H1 (cell line): ENCODE measurements around the gene TRABD. TPM values are rescaled to one million over a fixed set of nuclear protein-coding genes. Genes with fewer than 3 reads are reported as not detected.
A peak's percentile ranks its signal among the peaks of the same experiment; 100 is the strongest.

Source experiments
- CTCF ChIA-PET: fragments of 300-600 bp; sonication (Branson Sonifier 250); formaldehyde crosslinking; loops from one replicate; lab custom pipeline; 2021; ENCODE audit not compliant: partially characterized antibody; lab: Charles Lee
- POLR2A ChIA-PET: fragments of 300-600 bp; sonication (Branson Sonifier 250); formaldehyde crosslinking; loops from one replicate; lab custom pipeline; 2021; ENCODE audit warnings: inconsistent platforms; ENCODE audit not compliant: partially characterized antibody; lab: Charles Lee
- DNase-seq, 2 experiments: peaks; one replicate each; pipeline versions ENCODE4 v3.0.0 to v3.0.0-alpha.2; 2010 to 2022; ENCODE audit warnings: low spot score in 2 of 2, low read depth in 1 of 2, mixed read lengths in 1 of 2
- FAIRE-seq: peaks from 2 replicates; lab custom pipeline; 2011; peaks lifted over from hg19 to GRCh38; lab: Jason Lieb, UNC
- H2AFZ ChIP-seq: 2 replicates; pipeline ENCODE4 v1.8.1; 2012; ENCODE audit warnings: low read length, inconsistent platforms
- H2AK5ac ChIP-seq: 2 replicates; pipeline ENCODE4 v1.6.1; 2013; ENCODE audit warnings: low read depth, low read length
- H2BK120ac ChIP-seq: replicated peaks from 2 replicates; pipeline ENCODE3; 2013; ENCODE audit warnings: low read depth, low read length, inconsistent platforms
- H2BK12ac ChIP-seq: 2 replicates; pipeline ENCODE4 v1.6.1; 2013; ENCODE audit warnings: low read depth, low read length
- H2BK15ac ChIP-seq: 2 replicates; pipeline ENCODE4 v1.6.1; 2013; ENCODE audit warnings: low read length
- H2BK20ac ChIP-seq: 2 replicates; pipeline ENCODE4 v1.6.1; 2013; ENCODE audit warnings: low read length
- H2BK5ac ChIP-seq: 2 replicates; pipeline ENCODE4 v1.6.1; 2013; ENCODE audit warnings: low read depth, low read length
- H3K14ac ChIP-seq: 2 replicates; pipeline ENCODE4 v1.6.1; 2013; ENCODE audit warnings: inconsistent platforms; ENCODE audit not compliant: insufficient read length
- H3K18ac ChIP-seq: 2 replicates; pipeline ENCODE4 v1.6.1; 2013; ENCODE audit warnings: low read length; ENCODE audit errors: extremely low read depth
- H3K23ac ChIP-seq: 2 replicates; pipeline ENCODE4 v1.6.1; 2013; ENCODE audit warnings: inconsistent platforms; ENCODE audit not compliant: insufficient read length
- H3K23me2 ChIP-seq: 2 replicates; pipeline ENCODE4 v1.6.1; 2013; ENCODE audit warnings: low read depth, low read length
- H3K27ac ChIP-seq: 2 replicates; pipeline ENCODE4 v1.6.1; 2011; ENCODE audit warnings: low read depth, low read length, inconsistent platforms
- H3K27me3 ChIP-seq, 4 experiments: replicated peaks in 1 of 4; 1 replicate in 1 of 4; 2 replicates in 3 of 4; pipeline versions ENCODE4 v1.6.1 to v1.8.1; 2011 to 2013; ENCODE audit warnings: low read length in 3 of 4, mild to moderate bottlenecking in 3 of 4, inconsistent platforms in 2 of 4, mixed read lengths in 2 of 4, moderate library complexity in 1 of 4; ENCODE audit not compliant: control insufficient read depth in 3 of 4, insufficient read depth in 3 of 4; ENCODE audit errors: extremely low read depth in 1 of 4
- H3K36me3 ChIP-seq, 4 experiments: 2 replicates each; pipeline versions ENCODE4 v1.6.1 to v1.8.1; 2011 to 2013; ENCODE audit warnings: mild to moderate bottlenecking in 4 of 4, low read length in 3 of 4, moderate library complexity in 2 of 4, control low read depth in 1 of 4, inconsistent platforms in 1 of 4; ENCODE audit not compliant: insufficient read depth in 4 of 4, control insufficient read depth in 2 of 4
- H3K4ac ChIP-seq: replicated peaks from 2 replicates; pipeline ENCODE3; 2013; ENCODE audit warnings: low read length, low read depth, mixed read lengths, inconsistent platforms; ENCODE audit not compliant: insufficient read length
- H3K4me1 ChIP-seq, 4 experiments: replicated peaks in 1 of 4; 1 replicate in 1 of 4; 2 replicates in 3 of 4; pipeline versions ENCODE4 v1.6.1 to v1.8.1; 2011 to 2013; ENCODE audit warnings: low read length in 3 of 4, inconsistent platforms in 2 of 4, mixed read lengths in 1 of 4; ENCODE audit not compliant: insufficient read depth in 4 of 4, control insufficient read depth in 3 of 4
- H3K4me2 ChIP-seq, 2 experiments: 2 replicates each; pipeline versions ENCODE4 v1.6.1 to v1.8.1; 2011 to 2013; ENCODE audit warnings: low read depth in 2 of 2, low read length in 2 of 2, control low read depth in 1 of 2, inconsistent platforms in 1 of 2, mild to moderate bottlenecking in 1 of 2; ENCODE audit not compliant: insufficient read depth in 1 of 2
- H3K4me3 ChIP-seq, 4 experiments: fragments of 200-600, 300-600 bp in 1 of 4; sonication (generic), shearing (Covaris generic), sonication (Bioruptor Twin) in 1 of 4; 2 replicates each; pipeline versions ENCODE4 v1.5.1 to v1.8.1; 2011 to 2016; ENCODE audit warnings: low read length in 4 of 4, low read depth in 3 of 4, control low read depth in 2 of 4, inconsistent platforms in 2 of 4, mild to moderate bottlenecking in 2 of 4, mixed read lengths in 1 of 4, moderate library complexity in 1 of 4; ENCODE audit not compliant: insufficient read depth in 2 of 4; ENCODE audit errors: extremely low read depth in 1 of 4
- H3K56ac ChIP-seq: replicated peaks from 2 replicates; pipeline ENCODE3; 2013; ENCODE audit warnings: low read depth, mild to moderate bottlenecking, mixed read lengths, low read length, inconsistent platforms; ENCODE audit not compliant: insufficient read length
- H3K79me1 ChIP-seq: 2 replicates; pipeline ENCODE4 v1.6.1; 2013; ENCODE audit warnings: low read depth, low read length, control low read depth
- H3K79me2 ChIP-seq, 2 experiments: 2 replicates each; pipeline versions ENCODE4 v1.6.1 to v1.8.1; 2012 to 2013; ENCODE audit warnings: low read length in 2 of 2, mild to moderate bottlenecking in 2 of 2, inconsistent platforms in 1 of 2; ENCODE audit not compliant: insufficient read depth in 2 of 2, control insufficient read depth in 1 of 2
- H3K9ac ChIP-seq, 4 experiments: replicated peaks in 1 of 4; 1 replicate in 1 of 4; 2 replicates in 3 of 4; pipeline versions ENCODE4 v1.6.1 to v1.8.1; 2011 to 2013; ENCODE audit warnings: low read depth in 3 of 4, low read length in 3 of 4, control low read depth in 2 of 4, mild to moderate bottlenecking in 2 of 4, moderate library complexity in 2 of 4, inconsistent platforms in 1 of 4; ENCODE audit errors: extremely low read depth in 1 of 4
- H3K9me3 ChIP-seq, 2 experiments: 2 replicates each; pipeline versions ENCODE4 v1.6.1 to v1.8.1; 2012 to 2013; ENCODE audit warnings: mild to moderate bottlenecking in 2 of 2, moderate library complexity in 2 of 2, control low read depth in 1 of 2, inconsistent platforms in 1 of 2, low read depth in 1 of 2, low read length in 1 of 2, mixed read lengths in 1 of 2; ENCODE audit not compliant: insufficient read depth in 2 of 2
- H4K20me1 ChIP-seq, 2 experiments: replicated peaks in 1 of 2; 2 replicates each; pipeline versions ENCODE3 to v1.8.1; 2011 to 2013; ENCODE audit warnings: inconsistent platforms in 2 of 2, low read length in 2 of 2, mild to moderate bottlenecking in 1 of 2; ENCODE audit not compliant: insufficient read depth in 2 of 2, control insufficient read depth in 1 of 2
- H4K5ac ChIP-seq: 2 replicates; pipeline ENCODE4 v1.6.1; 2013; ENCODE audit warnings: low read length, low read depth, mixed read lengths, inconsistent platforms; ENCODE audit not compliant: insufficient read length
- H4K8ac ChIP-seq: 2 replicates; pipeline ENCODE4 v1.8.0; 2013; ENCODE audit warnings: mild to moderate bottlenecking, moderate library complexity, low read length, inconsistent platforms; ENCODE audit not compliant: insufficient read depth; ENCODE audit errors: extremely low read depth
- H4K91ac ChIP-seq: replicated peaks from 2 replicates; pipeline ENCODE3; 2013; ENCODE audit warnings: low read length, mixed read lengths, inconsistent platforms; ENCODE audit not compliant: insufficient read length
- CTCF ChIP-seq, 3 experiments: IDR thresholded peaks; 1 replicate in 2 of 3; 2 replicates in 1 of 3; pipeline versions ENCODE4 v1.5.1 to v1.6.1; 2011; ENCODE audit warnings: low read length in 3 of 3, mild to moderate bottlenecking in 3 of 3, inconsistent platforms in 2 of 3, low read depth in 1 of 3, moderate library complexity in 1 of 3; ENCODE audit not compliant: insufficient read depth in 1 of 3; ENCODE audit errors: control extremely low read depth in 1 of 3
- EZH2 ChIP-seq: fragments of 200-600 bp; sonication (generic); IDR thresholded peaks from 2 replicates; pipeline ENCODE4 v1.7.1; 2012; ENCODE audit warnings: low read depth, mild to moderate bottlenecking, moderate library complexity, low read length, inconsistent platforms; ENCODE audit not compliant: severe bottlenecking
- JUND ChIP-seq: IDR thresholded peaks from 2 replicates; pipeline ENCODE4 v1.6.1; 2011; ENCODE audit warnings: mild to moderate bottlenecking, improper control_type of control experiment, low read length
- KDM1A ChIP-seq: fragments of 200-600, 300-600 bp; sonication (generic); IDR thresholded peaks from 2 replicates; pipeline ENCODE4 v1.7.1; 2016; ENCODE audit warnings: mild to moderate bottlenecking, low read length, borderline replicate concordance
- RXRA ChIP-seq: IDR thresholded peaks from 2 replicates; pipeline ENCODE4 v1.6.1; 2011; ENCODE audit warnings: low read depth, mild to moderate bottlenecking, low read length, moderate library complexity; ENCODE audit not compliant: insufficient read depth
- SIN3A ChIP-seq, 2 experiments: IDR thresholded peaks in 1 of 2; conservative IDR thresholded peaks in 1 of 2; 2 replicates each; pipeline ENCODE4 v1.6.1; 2011 to 2012; ENCODE audit warnings: low read length in 2 of 2, improper control_type of control experiment in 1 of 2, low read depth in 1 of 2, mild to moderate bottlenecking in 1 of 2
- SIX5 ChIP-seq: IDR thresholded peaks from 2 replicates; pipeline ENCODE4 v1.6.1; 2011; ENCODE audit warnings: mild to moderate bottlenecking, low read depth, low read length
- SUZ12 ChIP-seq: fragments of 200-600 bp; sonication (generic); IDR thresholded peaks from 2 replicates; pipeline ENCODE4 v1.6.1; 2012; ENCODE audit warnings: mild to moderate bottlenecking, inconsistent platforms, low read length, moderate library complexity, mixed read lengths
- WGBS, 2 experiments: shearing (Covaris generic) in 1 of 2; methylation state at CpG; one replicate each; pipeline versions ENCODE4 v1.1.6 to v1.1.7; 2013 to 2015; ENCODE audit warnings: low lambda C conversion rate in 2 of 2, mixed read lengths in 2 of 2, inconsistent platforms in 1 of 2, low coverage in 1 of 2, missing lambda C conversion rate in 1 of 2; ENCODE audit not compliant: insufficient replicate concordance in 2 of 2, insufficient coverage in 1 of 2, insufficient read length in 1 of 2; ENCODE audit errors: extremely low coverage in 1 of 2, missing lambda C conversion rate in 1 of 2; 5-methylcytosine and 5-hydroxymethylcytosine counted together
- polyA plus RNA-seq, 7 experiments: library from polyadenylated mRNA; depleted of rRNA in 3 of 7; stranded (reverse) in 5 of 7; unstranded in 2 of 7; fragments of >200 nt in 5 of 7; fragments of 200-250 nt in 2 of 7; gene quantifications; 1 replicate in 5 of 7; 2 replicates in 1 of 7; 4 replicates in 1 of 7; pipeline versions ENCODE4 v1.2.1 to v1.2.3, GENCODE V29; 2011 to 2013; ENCODE audit warnings: missing spikeins in 2 of 7, mixed read lengths in 2 of 7
- total RNA-seq: library from RNA; stranded (reverse); fragmentation: NEBNext Ultra II Directional; extraction: Animal tissue kit (Norgen Biotek cat#: 25700); gene quantifications from 2 replicates; pipeline ENCODE4 v1.2.1, GENCODE V29; 2021

The TRABD gene
- total and polyA plus RNA-seq, 2 of the 8 experiments (the other 6 are each of a cell fraction or from before 2014, with no cell fraction given): 44.2 to 57.5 TPM

DNA sequence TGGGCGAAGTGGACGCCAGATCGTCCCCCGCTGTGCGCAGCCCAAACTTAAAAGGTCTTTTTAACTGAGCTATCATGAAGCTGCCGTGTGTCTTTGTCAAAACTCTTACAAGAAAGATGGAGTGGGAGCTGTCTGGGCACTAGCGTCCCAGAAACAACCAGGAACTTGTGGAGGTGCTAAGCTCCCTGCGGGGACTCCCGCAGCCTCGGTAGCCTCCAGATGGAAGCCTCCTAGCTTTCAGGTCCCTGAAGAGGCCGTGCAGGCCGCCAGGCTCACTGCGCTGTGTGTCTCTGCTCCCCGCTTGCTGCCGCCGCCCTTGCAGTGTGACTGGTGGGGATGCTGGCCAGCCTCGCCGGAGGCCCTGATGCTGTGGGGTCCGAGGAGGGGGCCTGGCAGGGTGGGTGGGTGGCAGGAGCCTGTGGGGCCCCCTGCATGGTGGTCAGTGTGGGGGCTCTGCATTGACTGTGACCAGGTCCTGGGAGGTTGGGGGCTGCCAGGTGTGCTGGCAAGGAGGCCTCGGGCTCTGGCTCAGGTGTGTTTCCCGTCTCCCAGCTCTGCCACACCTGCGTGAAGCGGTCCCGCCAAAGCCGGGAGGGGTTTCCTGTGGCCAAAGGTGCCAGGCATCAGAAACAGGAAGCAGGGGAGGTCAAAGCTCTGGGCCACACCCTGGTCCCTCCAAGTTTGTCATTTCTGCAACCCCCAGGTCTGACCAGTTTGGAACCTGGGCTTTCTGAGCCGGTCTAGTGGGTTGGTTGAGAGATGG, 1.2 kb downstream of the TRABD start:
- no peak overlapping the region for H2BK12ac ChIP-seq
- H3K56ac ChIP-seq: no peak overlapping the region
- no peak overlapping the region for H3K27ac ChIP-seq
- peaks cover 8% of the 10 kb centered on the region; the same call in 1 of the 2 replicates for H3K23me2 ChIP-seq
- H3K4me1 ChIP-seq: peaks cover 2 to 34% (median 17%) of the 10 kb centered on the region in 4 experiments; a peak in 6 of 7 replicates
- H3K18ac ChIP-seq: no peak overlapping the region
- H3K23ac ChIP-seq: no peak overlapping the region
- H3K27me3 ChIP-seq: peaks cover 0 to 13% (median 5%) of the 10 kb centered on the region in 4 experiments; a peak in 3 of 7 replicates
- H2AK5ac ChIP-seq: no peak overlapping the region
- 62% methylated on average over 26 of the region's 26 CpGs; no CpG with 5 or more reads in 1 of the 2 experiments for WGBS, 2 experiments
- no peak overlapping the region for H4K8ac ChIP-seq
- H3K4ac ChIP-seq: no peak overlapping the region
- no peaks in the 10 kb centered on the region for H3K9me3 ChIP-seq
- H3K36me3 ChIP-seq: no peaks in the 10 kb centered on the region
- no peak overlapping the region for H2AFZ ChIP-seq
- POLR2A ChIA-PET: interaction anchor here (1.0 to 1.9 kb wide), 3 partner anchors 11 to 40 kb away, joined by 3 to 5 read pairs (median 4); no protein-coding TSS in a partner anchor
- H2BK120ac ChIP-seq: no peak overlapping the region
- FAIRE-seq: no peak
- no peak overlapping the region for H2BK20ac ChIP-seq
- no peak overlapping the region for H4K91ac ChIP-seq
- no peak overlapping the region for H2BK15ac ChIP-seq
- no peak for DNase-seq
- no peak overlapping the region for H3K14ac ChIP-seq
- peaks cover 10% of the 10 kb centered on the region for H3K79me1 ChIP-seq
- CTCF ChIA-PET: interaction anchor here (0.8 to 1.5 kb wide), 4 partner anchors 16 to 256 kb away, joined by 3 to 5 read pairs (median 3); no protein-coding TSS in a partner anchor
- H3K79me2 ChIP-seq: peaks cover 0 to 16% of the 10 kb centered on the region in 2 experiments; a peak in 1 of 4 replicates
- peak overlapping the region in 1 of 4 experiments; percentile 30; a peak in 1 of 7 replicates for H3K9ac ChIP-seq
- no peak overlapping the region for H4K5ac ChIP-seq
- peak overlapping the region; percentile 70 to 90 for H3K4me2 ChIP-seq
- no peak overlapping the region for H2BK5ac ChIP-seq
- peaks cover 18 to 27% of the 10 kb centered on the region in 2 experiments for H4K20me1 ChIP-seq
- peak overlapping the region; percentile 43 to 78 (median 45) for H3K4me3 ChIP-seq
- TF ChIP-seq SUZ12 (no peak), EZH2 (no peak), SIX5 (no peak), JUND (no peak), CTCF (IDR thresholded peaks at IDR 0.05; ENCODE audit: control extremely low read depth in 1 of 3, insufficient read depth in 1 of 3, low read depth in 1 of 3, low read length in 3 of 3) (no peak), KDM1A (no peak), RXRA (no peak), SIN3A (conservative IDR thresholded peaks at IDR 0.05 in 1 of 2, IDR thresholded peaks at IDR 0.05 in 1 of 2; ENCODE audit: low read depth in 1 of 2, low read length in 2 of 2) (no peak)
